ENCODE data around the gene ARSA.

- TF ChIP-seq CTCF (IDR thresholded peaks at IDR 0.05; ENCODE audit: low read length) (no peak), EZH2 (IDR thresholded peaks at IDR 0.05; ENCODE audit: borderline replicate concordance, low read length) (no peak)
Observed at GRCh38 chr22:50672471-50673230, 44.7 kb upstream of the ARSA start, which contains the start of gene SHANK3.

Measured in OCI-LY1 (cell line).